GM19240 (cell line): ENCODE results near the gene ATN1.
"Not testable (repeated sequence)": the region's sequence is repeated elsewhere in the genome, so short reads cannot be mapped to it uniquely, and the experiment has no call there.

Experiments
- DNase-seq: peaks from one replicate; pipeline ENCODE4 v3.0.0; 2011; ENCODE audit warnings: low spot score; ENCODE audit not compliant: insufficient read length

ATN1 gene, protein sequence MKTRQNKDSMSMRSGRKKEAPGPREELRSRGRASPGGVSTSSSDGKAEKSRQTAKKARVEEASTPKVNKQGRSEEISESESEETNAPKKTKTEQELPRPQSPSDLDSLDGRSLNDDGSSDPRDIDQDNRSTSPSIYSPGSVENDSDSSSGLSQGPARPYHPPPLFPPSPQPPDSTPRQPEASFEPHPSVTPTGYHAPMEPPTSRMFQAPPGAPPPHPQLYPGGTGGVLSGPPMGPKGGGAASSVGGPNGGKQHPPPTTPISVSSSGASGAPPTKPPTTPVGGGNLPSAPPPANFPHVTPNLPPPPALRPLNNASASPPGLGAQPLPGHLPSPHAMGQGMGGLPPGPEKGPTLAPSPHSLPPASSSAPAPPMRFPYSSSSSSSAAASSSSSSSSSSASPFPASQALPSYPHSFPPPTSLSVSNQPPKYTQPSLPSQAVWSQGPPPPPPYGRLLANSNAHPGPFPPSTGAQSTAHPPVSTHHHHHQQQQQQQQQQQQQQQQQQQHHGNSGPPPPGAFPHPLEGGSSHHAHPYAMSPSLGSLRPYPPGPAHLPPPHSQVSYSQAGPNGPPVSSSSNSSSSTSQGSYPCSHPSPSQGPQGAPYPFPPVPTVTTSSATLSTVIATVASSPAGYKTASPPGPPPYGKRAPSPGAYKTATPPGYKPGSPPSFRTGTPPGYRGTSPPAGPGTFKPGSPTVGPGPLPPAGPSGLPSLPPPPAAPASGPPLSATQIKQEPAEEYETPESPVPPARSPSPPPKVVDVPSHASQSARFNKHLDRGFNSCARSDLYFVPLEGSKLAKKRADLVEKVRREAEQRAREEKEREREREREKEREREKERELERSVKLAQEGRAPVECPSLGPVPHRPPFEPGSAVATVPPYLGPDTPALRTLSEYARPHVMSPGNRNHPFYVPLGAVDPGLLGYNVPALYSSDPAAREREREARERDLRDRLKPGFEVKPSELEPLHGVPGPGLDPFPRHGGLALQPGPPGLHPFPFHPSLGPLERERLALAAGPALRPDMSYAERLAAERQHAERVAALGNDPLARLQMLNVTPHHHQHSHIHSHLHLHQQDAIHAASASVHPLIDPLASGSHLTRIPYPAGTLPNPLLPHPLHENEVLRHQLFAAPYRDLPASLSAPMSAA (N-terminal part only)

DNA sequence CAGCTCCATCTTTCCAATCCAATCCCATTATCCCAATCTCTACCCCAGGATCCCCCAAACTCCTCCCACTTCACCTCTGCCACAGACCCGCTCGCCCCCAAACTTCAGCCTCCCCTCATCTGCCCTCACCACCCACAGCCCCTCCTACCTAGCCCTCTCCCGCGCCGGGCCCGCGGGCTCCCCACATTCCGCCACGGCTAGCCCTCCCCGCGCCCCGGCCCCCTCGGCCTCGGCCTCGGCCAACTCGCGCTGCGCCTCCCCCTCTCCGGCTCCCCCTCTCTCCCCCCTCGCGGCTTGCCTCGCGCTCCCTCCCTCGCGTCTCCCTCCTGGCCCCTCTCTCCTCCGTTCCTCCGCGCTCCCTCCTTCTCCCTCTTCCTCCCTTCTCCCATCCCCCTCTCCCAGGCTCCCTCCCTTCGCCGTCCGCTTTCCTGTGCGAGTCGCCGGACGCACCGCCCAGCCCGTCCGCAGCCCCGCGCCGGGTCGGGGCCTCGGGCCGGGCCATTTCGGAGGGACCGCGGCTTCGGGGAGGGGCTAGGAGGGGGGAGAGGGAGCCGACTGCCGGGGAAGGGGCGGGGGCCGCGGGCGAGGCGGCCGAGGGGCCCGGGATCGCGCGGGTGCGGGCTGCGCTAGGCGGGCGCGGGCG, at the start of gene ATN1:
TSS of gene ATN1 (plus strand) at position 581 of the 643 bp plus-strand sequence. CDS start 6,043 bp downstream, outside the sequence.
- no peak for DNase-seq

DNA sequence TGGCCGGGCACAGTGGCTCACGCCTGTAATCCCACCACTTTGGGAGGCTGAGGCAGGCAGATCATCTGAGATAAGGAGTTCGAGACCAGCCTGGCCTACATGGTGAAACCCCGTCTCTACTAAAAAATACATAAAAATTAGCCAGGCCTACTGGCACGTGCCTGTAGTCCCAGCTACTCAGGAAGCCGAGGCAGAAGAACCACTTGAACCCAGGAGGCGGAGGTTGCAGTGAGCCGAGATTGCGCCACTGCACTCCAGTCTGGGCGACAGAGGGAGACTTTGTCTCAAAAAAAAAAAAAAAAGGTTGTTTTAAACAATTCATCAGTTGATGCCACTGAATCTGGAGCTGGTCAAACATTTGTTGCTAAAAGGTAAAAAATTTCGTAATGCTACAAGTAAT, 47.9 kb upstream of the ATN1 start:
- DNase-seq, result not testable (repeated sequence)

DNA sequence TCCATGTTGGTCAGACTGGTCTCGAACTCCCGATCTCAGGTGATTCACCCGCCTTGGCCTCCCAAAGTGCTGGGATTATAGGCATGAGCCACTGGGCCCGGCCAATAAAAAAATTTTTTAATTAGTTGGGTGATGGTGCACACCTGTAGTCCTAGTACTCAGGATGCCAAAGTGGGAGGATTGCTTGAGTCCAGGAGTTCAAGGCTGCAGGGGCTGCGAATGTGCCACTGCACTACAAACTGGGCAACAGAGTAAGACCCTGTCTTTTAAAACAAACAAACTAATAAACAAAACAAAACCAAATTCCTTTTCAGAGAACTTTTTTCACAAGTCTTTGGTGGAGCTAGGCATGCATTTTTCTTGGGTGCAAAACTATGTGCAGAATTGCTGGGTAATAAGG, 44.5 kb upstream of the ATN1 start:
- DNase-seq, result no peak

DNA sequence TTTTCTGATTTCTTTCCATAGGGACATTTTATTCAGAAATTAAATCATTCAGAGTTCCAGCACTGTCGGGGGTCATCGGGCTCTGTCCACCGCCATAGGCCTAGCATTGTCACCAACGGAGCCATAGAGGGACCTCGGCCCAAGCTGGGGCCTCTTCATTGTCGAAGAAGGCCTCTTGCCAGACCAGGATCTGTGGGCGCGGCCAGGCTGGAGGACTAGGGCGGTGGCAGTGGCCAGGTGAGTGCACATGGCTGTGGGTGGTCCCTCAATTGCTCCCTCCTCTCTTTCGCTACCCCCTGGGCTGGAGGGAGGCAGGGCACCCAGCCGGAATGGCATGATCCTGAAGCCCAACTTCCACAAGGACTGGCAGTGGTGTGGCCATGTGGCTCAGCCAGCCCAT, 44.1 kb upstream of the ATN1 start:
- no peak for DNase-seq

DNA sequence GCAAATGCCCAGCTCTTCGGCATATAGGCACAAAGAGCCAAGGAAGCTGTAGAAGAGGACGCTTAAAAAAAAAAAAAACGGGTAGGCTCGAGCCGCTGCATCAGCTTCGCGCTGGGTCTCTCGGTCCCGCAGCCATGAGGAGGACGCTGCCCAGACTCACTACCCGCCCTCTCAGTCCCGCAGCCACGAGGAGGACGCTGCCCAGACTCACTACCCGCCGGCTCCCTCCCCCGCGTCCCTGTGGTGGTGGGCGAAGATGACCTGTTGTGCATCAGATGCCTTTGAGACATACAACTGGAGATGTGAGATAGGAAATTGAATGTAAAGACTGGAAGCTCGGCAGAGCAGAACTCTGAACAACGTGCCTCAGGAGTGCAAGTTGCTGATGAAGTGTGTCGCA, 43.2 kb upstream of the ATN1 start:
- DNase-seq, result no peak

DNA sequence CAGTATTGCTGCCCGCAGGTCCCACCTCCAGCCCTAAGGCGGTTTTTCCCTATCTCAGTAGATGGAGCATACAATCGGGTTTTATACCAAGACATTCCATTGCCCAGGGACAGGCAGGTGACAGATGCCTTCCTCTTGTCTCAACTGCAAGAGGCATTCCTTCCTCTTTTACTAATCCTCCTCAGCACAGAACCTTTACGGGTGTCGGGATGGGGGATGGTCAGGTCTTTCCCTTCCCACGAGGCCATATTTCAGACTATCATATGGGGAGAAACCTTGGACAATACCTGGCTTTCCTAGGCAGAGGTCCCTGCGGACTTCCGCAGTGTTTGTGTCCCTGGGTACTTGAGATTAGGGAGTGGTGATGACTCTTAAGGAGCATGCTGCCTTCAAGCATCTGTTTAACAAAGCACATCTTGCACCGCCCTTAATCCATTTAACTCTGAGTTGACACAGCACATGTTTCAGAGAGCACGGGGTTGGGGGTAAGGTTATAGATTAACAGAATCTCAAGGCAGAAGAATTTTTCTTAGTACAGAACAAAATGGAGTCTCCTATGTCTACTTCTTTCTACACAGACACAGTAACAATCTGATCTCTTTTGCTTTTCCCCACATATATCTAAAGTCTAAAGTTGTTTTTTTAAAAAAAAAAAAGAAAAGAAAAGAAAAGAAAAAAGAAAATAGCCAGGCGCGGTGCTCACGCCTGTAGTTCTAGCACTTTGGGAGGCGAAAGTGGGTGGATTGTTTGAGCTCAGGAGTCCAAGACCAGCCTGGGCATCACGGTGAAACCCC, 41.4 kb upstream of the ATN1 start:
- not testable (repeated sequence) for DNase-seq

DNA sequence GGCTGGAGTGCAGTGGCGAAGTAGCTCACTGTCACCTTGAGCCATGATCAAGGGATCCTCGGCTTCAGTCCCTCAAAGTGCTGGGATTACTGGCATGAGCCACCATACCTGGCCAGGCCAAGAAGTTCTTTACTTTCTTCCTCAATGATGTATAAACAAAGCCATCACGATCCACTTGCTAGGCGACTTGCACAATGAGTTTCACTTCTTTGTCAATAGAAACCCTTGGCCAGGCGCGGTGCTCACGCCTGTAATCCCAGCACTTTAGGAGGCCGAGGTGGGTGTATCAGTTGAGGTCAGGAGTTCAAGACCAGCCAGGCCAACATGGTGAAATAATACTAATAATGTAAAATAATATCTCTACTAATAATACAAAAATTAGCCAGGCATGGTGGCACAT, 40.3 kb upstream of the ATN1 start:
- DNase-seq, result no peak

DNA sequence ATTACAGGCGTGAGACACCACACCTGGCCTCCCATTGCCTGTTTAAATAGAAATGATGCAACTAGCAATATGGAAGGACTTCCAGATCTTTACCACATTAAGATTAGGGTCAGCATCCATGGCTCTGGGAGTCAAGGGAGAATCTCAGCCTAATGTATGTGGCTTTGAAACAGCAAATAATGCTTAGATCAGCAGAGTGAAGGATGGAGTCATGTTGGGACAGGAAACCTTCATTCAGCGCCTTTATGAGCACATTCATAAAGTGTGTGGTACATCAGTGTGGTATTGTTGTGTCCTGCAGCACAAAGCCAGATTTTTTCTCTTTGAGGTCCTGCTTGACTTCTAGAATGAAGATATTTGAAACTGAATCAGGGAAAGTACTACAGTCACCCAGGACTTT, 39.4 kb upstream of the ATN1 start:
- DNase-seq, result no peak

DNA sequence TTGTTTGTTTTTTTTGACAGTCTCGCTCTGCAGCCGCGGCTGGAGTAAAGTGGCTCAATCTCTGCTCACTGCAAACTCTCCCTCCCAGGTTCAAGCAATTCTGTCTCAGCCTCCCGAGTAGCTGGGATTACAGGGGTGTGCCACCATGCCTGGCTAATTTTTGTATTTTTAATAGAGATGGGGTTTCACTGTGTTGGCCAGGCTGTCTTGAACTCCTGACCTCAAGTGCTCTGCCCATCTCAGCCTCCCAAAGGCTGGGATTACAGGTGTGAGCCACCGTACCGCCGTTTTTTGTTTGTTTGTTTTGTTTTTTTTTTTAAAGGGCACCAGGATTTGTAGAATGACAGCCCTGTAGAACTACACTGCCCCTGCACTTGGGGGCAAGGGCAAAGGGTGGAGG, 39.0 kb upstream of the ATN1 start:
- not testable (repeated sequence) for DNase-seq

DNA sequence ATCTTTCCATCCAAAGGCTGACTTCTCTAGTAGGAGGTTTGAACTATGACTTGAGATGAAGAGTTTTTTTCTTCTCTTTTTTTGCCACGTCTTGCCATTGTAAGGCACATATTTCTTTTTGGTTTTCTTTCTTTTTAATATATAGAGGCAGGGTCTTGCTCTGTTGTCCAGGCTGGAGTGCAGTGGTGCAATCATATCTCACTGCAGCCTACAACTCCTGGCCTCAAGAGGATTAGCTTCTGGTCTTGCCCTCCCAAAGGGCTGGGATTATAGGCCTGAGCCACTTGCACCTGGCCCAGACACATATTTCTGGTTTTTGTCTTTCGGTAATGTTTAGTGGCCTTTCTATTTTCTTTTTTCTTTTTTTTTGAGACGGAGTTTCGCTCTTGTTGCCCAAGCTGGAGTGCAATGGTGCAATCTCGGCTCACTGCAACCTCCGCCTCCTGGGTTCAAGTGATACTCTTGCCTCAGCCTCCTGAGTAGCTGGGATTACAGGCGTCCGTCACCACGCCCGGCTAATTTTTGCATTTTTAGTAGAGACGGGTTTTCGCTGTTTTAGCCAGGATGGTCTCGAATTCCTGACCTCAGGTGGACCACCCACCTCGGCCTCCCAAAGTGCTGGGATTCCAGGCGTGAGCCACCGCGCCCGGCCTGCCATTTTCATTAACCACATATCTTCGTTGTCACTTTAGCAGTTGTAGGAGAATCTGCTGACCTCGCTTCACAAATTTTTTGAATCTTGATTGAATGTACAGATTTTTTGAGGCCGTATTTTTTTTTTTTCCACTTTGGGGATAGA, 37.8 kb upstream of the ATN1 start:
- not testable (repeated sequence) for DNase-seq

DNA sequence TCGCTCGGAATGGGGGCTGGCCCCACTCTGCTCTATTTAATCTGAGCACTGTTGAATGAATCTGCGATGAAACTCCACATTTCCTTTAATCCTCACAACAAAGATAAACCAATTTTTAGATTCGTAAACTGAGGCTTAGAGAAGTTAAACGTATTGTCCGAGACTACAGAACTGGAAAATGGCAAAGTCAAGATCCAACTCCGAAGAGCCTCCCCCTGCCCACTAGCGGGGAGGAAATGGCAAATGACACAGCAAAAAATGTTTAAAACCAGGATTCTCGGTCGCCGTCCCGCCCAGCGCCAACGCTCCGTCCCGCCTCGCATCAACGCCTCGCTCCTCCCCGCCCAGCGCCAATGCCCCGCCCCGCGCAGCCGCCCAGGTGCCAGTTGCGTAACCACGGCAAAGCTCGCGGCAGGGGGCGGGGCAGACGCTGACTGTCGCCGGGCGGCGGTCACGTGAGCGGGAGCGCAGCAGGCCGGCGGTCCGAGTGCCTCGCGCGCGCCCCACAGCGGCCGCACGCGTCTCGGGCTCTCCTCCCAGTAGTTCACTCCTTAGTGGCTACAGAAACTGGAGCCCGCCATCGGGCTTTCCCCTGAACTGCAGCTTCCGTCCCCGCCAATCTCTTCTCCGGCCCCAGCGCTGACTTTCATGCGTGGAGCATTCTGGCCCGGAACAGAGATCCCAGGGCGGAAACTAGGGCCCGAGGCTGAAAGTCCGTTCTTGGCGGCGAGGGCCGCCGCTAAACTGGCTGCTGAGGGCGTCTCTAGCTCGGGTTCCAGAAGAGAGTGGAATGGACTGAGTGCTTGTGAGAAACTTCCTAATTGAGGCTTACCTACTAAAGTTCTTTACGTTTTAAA, 36.7 kb upstream of the ATN1 start:
- DNase-seq, result peak; percentile 96

DNA sequence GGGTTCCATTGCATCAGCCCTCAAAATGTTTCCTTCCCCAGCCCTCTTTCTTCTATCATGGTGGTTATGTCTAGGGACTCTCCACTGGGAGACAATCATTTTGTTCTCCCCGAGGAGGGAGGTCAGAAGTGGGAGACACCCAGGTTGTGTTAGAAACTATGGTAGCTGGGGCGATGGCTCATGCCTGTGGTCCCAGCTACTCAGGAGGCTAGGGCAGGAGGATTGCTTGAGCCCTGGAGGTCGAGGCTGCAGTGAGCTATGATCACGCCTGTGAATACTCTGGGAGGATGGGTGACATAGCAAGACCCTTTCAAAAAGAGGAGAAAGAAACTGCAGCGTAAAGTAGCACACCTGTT, 36.1 kb upstream of the ATN1 start:
- no peak for DNase-seq

DNA sequence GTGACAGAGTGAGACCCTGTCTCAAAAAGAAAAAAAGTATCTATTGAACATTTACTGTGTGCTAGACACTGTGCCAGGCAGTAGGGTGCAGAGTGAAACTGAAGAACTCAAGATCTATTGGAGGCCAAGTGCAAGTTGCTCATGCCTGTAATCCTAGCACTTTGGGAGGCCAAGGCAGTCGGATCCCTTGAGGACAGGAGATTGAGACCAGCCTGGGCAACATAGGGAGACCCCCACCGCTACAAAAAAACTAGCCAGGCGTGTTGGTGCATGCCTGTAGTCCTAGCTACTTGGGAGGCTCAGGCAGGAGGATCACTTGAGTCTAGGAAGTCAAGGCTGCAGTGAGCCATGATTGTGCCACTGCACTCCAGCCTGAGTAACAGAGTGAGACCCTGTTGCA, 35.1 kb upstream of the ATN1 start:
- not testable (repeated sequence) for DNase-seq

DNA sequence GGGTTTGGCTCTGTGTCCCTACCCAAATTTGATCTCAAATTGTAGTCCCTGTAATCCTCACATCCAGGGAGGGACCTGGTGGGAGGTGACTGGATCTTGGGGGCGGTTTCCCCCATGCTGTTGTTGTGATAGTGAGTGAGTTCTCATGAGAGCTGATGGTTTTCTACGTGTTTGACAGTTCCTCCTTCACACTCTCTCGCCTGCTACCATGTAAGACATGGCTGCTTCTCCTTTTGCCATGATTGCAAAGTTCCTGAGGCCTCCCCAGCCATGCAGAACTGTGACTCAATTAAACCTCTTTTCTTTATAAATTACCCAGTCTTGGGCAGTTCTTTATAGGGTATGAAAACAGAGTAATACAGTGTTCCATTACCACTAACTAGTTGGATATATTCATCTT, 33.4 kb upstream of the ATN1 start:
- no peak for DNase-seq

DNA sequence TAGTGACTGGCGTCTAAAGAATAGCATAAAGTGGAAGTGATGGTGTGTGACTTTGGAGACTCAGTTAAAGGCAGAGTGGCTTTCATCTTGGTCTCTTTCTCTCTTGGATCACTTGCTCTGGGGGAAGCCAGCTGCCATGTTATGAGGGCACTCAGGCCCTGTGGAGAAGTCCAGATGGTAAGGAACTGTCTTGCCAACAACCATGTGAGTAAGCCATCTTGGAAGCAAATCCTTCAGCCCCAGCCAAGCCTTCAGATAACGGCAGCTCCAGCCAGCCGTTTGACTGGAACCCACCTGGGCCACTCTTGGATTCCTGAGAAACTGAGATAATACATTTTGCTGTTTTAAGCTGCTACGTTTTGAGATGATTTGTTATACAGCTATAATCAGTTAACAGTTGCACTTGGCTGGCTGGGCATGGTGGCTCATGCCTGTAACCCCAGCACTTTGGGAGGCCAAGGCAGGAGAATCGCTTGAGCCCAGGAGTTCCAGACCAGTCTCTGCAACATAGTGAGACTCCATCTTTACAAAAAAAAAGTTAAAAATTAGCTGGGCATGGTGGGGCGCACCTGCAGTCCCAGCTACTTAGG, 30.8 kb upstream of the ATN1 start:
- DNase-seq, result no peak

DNA sequence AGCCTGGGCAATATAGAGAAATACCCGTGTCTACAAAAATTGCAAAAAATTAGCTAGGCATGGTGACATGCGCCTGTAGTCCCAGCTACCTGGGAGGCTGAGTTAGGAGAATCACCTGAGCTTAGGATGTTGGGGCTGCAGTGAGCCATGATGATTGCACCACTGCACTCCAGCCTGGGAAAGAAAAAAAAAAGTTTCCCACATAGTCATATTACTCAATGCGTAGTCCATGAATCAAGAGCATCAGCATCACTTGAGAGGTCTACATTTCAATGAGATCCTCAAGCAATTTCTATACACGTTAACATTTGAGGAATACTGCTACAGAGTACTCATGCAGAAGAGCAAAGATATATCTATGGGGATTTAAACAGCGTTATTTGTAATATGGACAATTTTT, 28.3 kb upstream of the ATN1 start:
- no peak for DNase-seq

DNA sequence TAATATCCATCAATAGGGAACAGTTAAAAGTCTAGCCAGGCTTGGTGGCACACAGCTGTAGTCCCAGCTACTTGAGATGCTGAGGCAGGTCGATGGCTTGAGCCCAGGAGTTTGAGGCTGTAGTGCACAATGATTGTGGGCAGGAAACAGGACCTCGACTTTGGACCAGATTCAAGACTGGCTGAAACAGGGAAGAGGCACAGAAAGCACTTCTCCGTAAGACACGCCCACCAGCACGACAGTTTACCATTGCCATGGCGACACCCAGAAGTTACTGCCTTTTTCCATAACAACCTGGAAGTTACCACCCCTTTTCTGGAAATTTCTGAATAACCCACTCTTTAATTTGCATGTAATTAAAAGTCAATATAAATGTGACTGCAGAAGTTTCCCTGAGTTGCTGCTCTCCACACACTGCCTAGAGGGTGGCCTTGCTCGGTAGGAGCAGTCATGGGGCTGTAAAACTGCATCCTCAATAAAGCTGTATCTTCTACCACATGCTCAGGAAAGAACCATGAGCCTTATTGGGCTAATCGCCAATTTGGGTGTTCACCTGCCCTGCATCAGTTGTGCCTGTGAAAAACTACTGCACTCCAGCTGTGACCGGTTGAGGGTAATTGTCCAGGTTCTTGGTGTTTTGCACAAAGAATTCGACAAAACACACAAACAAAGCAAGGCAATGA, 27.8 kb upstream of the ATN1 start:
- no peak for DNase-seq

DNA sequence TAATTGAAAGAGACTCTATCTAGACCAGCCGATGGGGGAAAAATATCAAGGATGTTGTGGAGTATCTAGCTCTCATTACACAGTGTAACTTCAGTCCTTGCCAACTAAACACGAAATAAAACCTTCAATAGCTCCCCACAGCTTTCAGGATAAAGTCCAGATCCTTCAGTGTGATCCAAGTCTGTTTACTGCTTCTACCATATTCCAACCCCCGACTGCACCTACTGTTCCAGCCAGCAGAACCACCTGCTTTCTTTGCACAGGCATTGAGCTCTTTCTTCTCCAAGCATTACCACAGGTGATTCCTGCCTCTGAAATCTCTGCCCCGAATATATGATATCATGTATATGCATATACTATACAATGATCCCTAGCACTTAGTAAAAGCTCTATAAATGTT, 25.3 kb upstream of the ATN1 start:
- no peak for DNase-seq
